ENCODE data around the gene PGP.

Gene PGP

GRCh38 chr16:2238838-2239675 is 24.4 kb upstream of the PGP start:
- H3K27ac ChIP-seq (ENCODE audit: low read length) = no peak overlapping the region
- H3K4me1 ChIP-seq (ENCODE audit: low read length) = no peaks in the 10 kb centered on the region
- no peaks in the 10 kb centered on the region for H3K9me2 ChIP-seq (replicated peaks; ENCODE audit: insufficient read depth, low read length)
- no peaks in the 10 kb centered on the region; the same call in 1 of the 2 replicates for H3K27me3 ChIP-seq (replicated peaks; ENCODE audit: insufficient read depth, low read length)
- no peaks in the 10 kb centered on the region for H3F3A ChIP-seq (ENCODE audit: insufficient read depth, low read length)
- H3K9ac ChIP-seq (ENCODE audit: low read length) = no peak overlapping the region
- no peak overlapping the region for H2AFZ ChIP-seq (ENCODE audit: low read length)
- H3K4me2 ChIP-seq (ENCODE audit: low read depth, low read length) = no peak overlapping the region
- no peaks in the 10 kb centered on the region for H3K9me3 ChIP-seq (replicated peaks; ENCODE audit: insufficient read depth, low read length)
- no peak for DNase-seq
- TF ChIP-seq EZH2phosphoT487 (IDR thresholded peaks at IDR 0.05; ENCODE audit: low read length) (no peak), CTCF (IDR thresholded peaks at IDR 0.05; ENCODE audit: low read length) (no peak), EZH2 (optimal IDR thresholded peaks at IDR 0.05; ENCODE audit: low read depth, low read length) (no peak)
- H3K36me3 ChIP-seq (replicated peaks; ENCODE audit: insufficient read depth, low read length) = peaks cover 2% of the 10 kb centered on the region; the same call in 1 of the 2 replicates
- peaks cover 1% of the 10 kb centered on the region; the same call in 1 of the 2 replicates for H3K79me2 ChIP-seq (ENCODE audit: low read length)
- H4K20me1 ChIP-seq (ENCODE audit: insufficient read depth, low read length) = no peaks in the 10 kb centered on the region
- no peak overlapping the region for H3K4me3 ChIP-seq (ENCODE audit: low read length)

GRCh38 chr16:2238150-2238837 is 23.7 kb upstream of the PGP start:
- Histone ChIP-seq H3K27me3 (replicated peaks; ENCODE audit: insufficient read depth, low read length) (no peaks in the 10 kb centered on the region; the same call in 1 of the 2 replicates), H3F3A (ENCODE audit: insufficient read depth, low read length) (no peaks in the 10 kb centered on the region), H3K9ac (ENCODE audit: low read length) (no peak overlapping the region), H2AFZ (ENCODE audit: low read length) (no peak overlapping the region), H3K79me2 (ENCODE audit: low read length) (no peaks in the 10 kb centered on the region), H3K4me2 (ENCODE audit: low read depth, low read length) (no peak overlapping the region), H3K4me3 (ENCODE audit: low read length) (no peak overlapping the region), H4K20me1 (ENCODE audit: insufficient read depth, low read length) (no peaks in the 10 kb centered on the region), H3K4me1 (ENCODE audit: low read length) (no peaks in the 10 kb centered on the region), H3K9me3 (replicated peaks; ENCODE audit: insufficient read depth, low read length) (no peaks in the 10 kb centered on the region), H3K27ac (ENCODE audit: low read length) (no peak overlapping the region), H3K9me2 (replicated peaks; ENCODE audit: insufficient read depth, low read length) (no peaks in the 10 kb centered on the region), H3K36me3 (replicated peaks; ENCODE audit: insufficient read depth, low read length) (peaks cover 2% of the 10 kb centered on the region; the same call in 1 of the 2 replicates)
- TF ChIP-seq EZH2phosphoT487 (IDR thresholded peaks at IDR 0.05; ENCODE audit: low read length) (no peak), CTCF (IDR thresholded peaks at IDR 0.05; ENCODE audit: low read length) (no peak), EZH2 (optimal IDR thresholded peaks at IDR 0.05; ENCODE audit: low read depth, low read length) (no peak)
- DNase-seq = no peak

- H3K4me2 ChIP-seq (ENCODE audit: low read depth, low read length) = no peak overlapping the region
- H3K36me3 ChIP-seq (replicated peaks; ENCODE audit: insufficient read depth, low read length) = no peaks in the 10 kb centered on the region
These were observed 23.0 kb upstream of the PGP start for GRCh38 chr16:2237493-2238149.

More at GRCh38 chr16:2237493-2238149, 23.0 kb upstream of the PGP start:
- no peak for DNase-seq
- Histone ChIP-seq H4K20me1 (ENCODE audit: insufficient read depth, low read length) (no peaks in the 10 kb centered on the region), H3K79me2 (ENCODE audit: low read length) (no peaks in the 10 kb centered on the region), H2AFZ (ENCODE audit: low read length) (no peak overlapping the region), H3F3A (ENCODE audit: insufficient read depth, low read length) (no peaks in the 10 kb centered on the region), H3K4me1 (ENCODE audit: low read length) (no peaks in the 10 kb centered on the region), H3K9me2 (replicated peaks; ENCODE audit: insufficient read depth, low read length) (no peaks in the 10 kb centered on the region), H3K4me3 (ENCODE audit: low read length) (no peak overlapping the region), H3K27me3 (replicated peaks; ENCODE audit: insufficient read depth, low read length) (no peaks in the 10 kb centered on the region; the same call in 1 of the 2 replicates), H3K9me3 (replicated peaks; ENCODE audit: insufficient read depth, low read length) (no peaks in the 10 kb centered on the region), H3K27ac (ENCODE audit: low read length) (no peak overlapping the region), H3K9ac (ENCODE audit: low read length) (no peak overlapping the region)
- TF ChIP-seq EZH2 (optimal IDR thresholded peaks at IDR 0.05; ENCODE audit: low read depth, low read length) (no peak), CTCF (IDR thresholded peaks at IDR 0.05; ENCODE audit: low read length) (no peak), EZH2phosphoT487 (IDR thresholded peaks at IDR 0.05; ENCODE audit: low read length) (no peak)

Measured in MM.1S (cell line).